Stimulated activated CD8-positive, alpha-beta memory T cell treated with anti-CD3 and anti-CD28 coated beads, Interleukin-12 subunit alpha, Interleukin-12 subunit beta, amount 100 ng/mL, for 4 hours (primary cell): ENCODE measurements around the gene ADCK2.
"Not testable (repeated sequence)": the region's sequence is repeated elsewhere in the genome, so short reads cannot be mapped to it uniquely, and the experiment has no call there.

Experiments
- DNase-seq: peaks from one replicate; pipeline ENCODE4 v3.0.0-alpha.2; 2020; ENCODE audit warnings: low read depth

Gene ADCK2

GRCh38 chr7:140674356-140674800, 1.6 kb downstream of the ADCK2 start:
- DNase-seq = no peak

GRCh38 chr7:140674899-140675701, 2.4 kb downstream of the ADCK2 start:
- DNase-seq = no peak

GRCh38 chr7:140675726-140676125, 3.0 kb downstream of the ADCK2 start:
- no peak for DNase-seq

GRCh38 chr7:140676306-140676705, 3.6 kb downstream of the ADCK2 start:
- no peak for DNase-seq

GRCh38 chr7:140676956-140677355, 4.2 kb downstream of the ADCK2 start:
- not testable (repeated sequence) for DNase-seq

- DNase-seq = no peak
These were observed 4.8 kb downstream of the ADCK2 start for GRCh38 chr7:140677496-140677895.

- no peak for DNase-seq
These were observed 5.5 kb downstream of the ADCK2 start for GRCh38 chr7:140678081-140678815.

GRCh38 chr7:140678816-140679130, 6.0 kb downstream of the ADCK2 start:
- no peak for DNase-seq

- DNase-seq = no peak
These were observed 6.4 kb downstream of the ADCK2 start for GRCh38 chr7:140679186-140679585.

- DNase-seq = no peak
These were observed 8.1 kb downstream of the ADCK2 start for GRCh38 chr7:140680886-140681285.

- no peak for DNase-seq
These were observed 9.0 kb downstream of the ADCK2 start for GRCh38 chr7:140681766-140682165.

- no peak for DNase-seq
These were observed 10.9 kb downstream of the ADCK2 start for GRCh38 chr7:140683657-140684056.

- no peak for DNase-seq
These were observed 11.6 kb downstream of the ADCK2 start for GRCh38 chr7:140684066-140684950.

GRCh38 chr7:140685407-140686087, 12.8 kb downstream of the ADCK2 start:
- DNase-seq = no peak

- no peak for DNase-seq
These were observed 14.2 kb downstream of the ADCK2 start for GRCh38 chr7:140686921-140687320.

- DNase-seq = no peak
These were observed 15.6 kb downstream of the ADCK2 start for GRCh38 chr7:140688341-140688740.

GRCh38 chr7:140689199-140690152, 16.7 kb downstream of the ADCK2 start:
- no peak for DNase-seq

GRCh38 chr7:140691376-140692045, 18.8 kb downstream of the ADCK2 start:
- DNase-seq = no peak

GRCh38 chr7:140693849-140694248, 21.1 kb downstream of the ADCK2 start:
- not testable (repeated sequence) for DNase-seq

- DNase-seq = no peak
These were observed 21.8 kb downstream of the ADCK2 start for GRCh38 chr7:140694592-140694991.
